NCI-H2029 treated with DMSO at 0.1 percent for 48 hours (cell line): ENCODE measurements around the gene FADS3.
"Not testable (repeated sequence)": the region's sequence is repeated elsewhere in the genome, so short reads cannot be mapped to it uniquely, and the experiment has no call there.

Source experiments
- DNase-seq: peaks from one replicate; lab custom pipeline; 2025; lab: John Stamatoyannopoulos, UW

The FADS3 gene

DNA sequence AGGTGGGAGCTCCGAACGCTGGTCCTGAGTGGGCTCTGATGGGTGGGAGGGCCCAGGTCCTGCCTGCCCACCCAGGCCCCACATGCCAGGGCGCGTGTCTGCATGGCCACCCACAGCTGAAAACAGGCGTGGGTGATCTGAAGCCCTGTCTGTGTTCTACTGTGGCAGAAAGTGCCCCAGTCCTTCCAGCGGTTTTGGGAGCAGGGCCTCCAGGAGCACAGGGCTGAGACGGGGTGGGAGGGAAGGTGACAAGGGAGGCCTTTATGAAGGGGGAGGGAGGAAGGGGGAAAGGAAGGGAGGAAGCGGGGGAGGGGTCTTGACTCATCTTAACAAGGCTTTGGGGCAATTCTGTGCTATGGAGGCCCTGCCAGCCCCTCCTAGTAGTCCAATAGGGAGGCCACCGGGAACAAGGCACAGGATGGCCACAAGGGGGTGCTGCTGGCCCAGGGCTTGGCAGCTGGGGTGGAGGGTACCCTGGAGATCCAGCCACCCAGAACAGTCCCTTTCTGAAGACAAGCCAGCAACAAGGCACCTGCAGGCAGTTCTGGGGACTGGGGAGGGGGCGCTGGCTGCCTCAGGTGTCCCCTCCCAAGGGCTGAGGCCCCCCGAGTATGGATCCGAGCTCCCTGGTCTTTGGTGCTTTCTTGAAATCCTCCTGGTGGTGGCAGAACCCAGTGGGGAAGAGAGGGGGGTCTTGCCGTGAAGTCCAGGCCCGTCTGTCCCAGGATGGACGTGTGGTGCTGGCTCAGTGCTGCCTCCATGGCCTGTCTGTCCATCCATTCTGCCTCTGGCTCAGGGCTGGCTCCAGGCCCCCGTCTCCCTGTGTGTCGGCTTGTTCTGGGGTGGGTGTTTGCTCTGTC is 6.3 kb upstream of the FADS3 start:
- peak; percentile 5 for DNase-seq

DNA sequence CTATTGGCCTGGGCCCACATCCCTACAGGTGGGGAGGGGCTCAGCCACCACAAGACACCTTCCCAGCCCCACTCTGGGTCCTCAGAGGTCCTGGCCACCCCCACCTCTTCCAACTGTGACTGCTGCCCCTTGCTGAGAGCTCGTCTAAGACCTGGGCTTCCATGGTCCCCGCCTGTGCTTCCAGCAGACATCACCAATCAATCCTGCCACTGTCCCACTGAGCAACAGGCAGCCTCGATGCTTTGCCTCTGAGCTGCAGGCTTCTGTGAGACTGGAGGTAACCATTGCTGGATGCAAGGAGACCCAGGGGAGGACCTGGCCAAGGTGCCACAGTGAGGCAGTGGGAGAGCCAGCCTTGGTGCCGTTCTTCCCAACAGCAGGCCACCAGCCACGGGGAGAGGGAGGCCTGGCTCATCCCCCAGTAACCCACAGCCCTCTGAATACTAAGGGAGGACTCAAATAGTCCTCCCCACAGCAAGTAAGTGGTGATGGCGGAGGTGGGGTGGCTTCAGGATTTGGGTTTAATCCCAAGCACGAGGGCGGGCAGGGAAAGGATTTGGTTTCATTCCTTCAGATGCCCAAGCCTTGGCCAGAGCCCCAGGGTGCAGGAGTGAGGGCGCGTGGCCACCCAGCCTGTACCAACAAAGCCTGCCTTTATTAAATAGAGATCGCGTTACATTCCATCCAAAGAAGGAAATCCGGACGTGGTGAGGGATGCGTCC is 5.5 kb upstream of the FADS3 start:
- DNase-seq: no peak

DNA sequence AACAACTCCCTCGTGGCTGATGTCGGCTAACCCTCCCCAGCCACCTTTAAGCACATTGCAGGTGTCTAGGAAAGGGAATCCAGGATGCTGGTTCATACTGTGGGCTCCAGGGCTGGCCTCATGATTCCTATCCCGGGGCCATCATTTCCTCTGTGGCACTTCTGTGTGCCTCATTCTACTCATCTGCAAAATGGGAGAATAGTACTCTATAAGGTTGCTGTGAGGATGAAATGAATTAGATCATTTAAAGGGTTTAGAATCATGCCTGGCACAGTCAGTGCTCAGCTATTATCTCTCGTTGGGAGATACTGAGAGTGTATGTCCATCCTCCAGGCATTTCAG is 4.3 kb upstream of the FADS3 start:
- DNase-seq: no peak

DNA sequence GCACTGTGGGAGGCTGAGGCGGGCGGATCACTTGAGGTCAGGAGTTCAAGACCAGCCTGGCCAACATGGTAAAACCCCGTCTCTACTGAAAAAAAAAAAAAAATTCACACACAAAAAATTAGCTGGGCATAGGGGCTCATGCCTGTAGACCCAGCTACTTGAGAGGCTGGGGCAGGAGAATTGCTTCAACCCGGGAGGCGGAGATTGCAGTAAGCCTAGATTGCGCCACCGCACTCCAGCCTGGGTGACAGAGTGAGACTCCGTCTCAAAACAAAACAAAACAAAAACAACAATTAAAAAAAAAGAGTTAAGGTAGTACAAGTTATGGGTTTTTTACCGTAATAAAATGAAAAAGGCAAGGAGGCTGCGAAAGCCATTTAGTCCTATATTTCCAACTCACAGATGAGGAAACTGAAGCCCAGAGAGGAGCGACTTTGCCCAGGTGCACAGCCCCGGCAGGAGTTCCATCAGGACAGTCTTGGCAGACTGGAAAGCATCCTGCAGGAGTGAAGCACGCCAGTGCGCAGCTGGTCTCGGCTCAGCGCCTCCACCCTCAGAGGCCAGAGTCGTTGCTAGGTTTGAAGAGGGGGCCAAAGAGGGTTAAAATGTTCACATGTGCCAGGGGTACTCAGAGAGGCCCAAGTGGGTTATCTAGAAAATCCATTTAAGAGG is 3.8 kb upstream of the FADS3 start:
- DNase-seq: no peak

DNA sequence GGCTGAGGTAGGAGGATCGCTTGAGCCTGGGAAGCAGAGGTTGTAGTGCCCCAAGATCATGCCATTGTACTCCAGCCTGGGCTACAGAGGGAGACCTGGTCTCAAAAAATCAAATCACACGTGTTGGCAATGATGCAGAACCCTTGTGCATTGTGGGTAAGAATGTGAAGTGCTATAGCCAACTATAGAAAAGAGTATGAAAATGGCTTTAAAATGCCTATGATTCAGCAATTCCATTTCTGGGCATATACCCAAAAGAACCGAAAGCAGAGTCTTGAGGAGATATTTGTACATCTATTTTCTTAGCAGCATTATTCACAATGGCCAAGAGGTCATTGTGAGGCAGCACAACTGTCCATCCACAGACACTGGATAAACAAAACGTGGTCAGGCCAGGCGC is 2.6 kb upstream of the FADS3 start:
- no peak for DNase-seq

DNA sequence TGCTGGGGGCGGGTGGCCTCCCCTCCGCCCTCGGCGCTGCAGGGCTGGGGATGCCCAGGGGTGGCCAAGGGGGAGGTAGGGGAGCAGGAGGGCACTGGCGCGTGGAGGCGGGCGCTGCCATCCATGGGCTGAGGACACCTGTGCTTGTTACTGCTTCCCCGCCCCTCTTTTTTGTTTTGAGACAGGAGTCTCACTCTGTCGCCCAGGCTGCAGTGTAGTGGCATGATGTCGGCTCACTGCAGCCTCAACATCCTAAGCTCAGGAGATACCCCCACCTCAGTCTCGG is 683 bp upstream of the FADS3 start:
- no peak for DNase-seq

DNA sequence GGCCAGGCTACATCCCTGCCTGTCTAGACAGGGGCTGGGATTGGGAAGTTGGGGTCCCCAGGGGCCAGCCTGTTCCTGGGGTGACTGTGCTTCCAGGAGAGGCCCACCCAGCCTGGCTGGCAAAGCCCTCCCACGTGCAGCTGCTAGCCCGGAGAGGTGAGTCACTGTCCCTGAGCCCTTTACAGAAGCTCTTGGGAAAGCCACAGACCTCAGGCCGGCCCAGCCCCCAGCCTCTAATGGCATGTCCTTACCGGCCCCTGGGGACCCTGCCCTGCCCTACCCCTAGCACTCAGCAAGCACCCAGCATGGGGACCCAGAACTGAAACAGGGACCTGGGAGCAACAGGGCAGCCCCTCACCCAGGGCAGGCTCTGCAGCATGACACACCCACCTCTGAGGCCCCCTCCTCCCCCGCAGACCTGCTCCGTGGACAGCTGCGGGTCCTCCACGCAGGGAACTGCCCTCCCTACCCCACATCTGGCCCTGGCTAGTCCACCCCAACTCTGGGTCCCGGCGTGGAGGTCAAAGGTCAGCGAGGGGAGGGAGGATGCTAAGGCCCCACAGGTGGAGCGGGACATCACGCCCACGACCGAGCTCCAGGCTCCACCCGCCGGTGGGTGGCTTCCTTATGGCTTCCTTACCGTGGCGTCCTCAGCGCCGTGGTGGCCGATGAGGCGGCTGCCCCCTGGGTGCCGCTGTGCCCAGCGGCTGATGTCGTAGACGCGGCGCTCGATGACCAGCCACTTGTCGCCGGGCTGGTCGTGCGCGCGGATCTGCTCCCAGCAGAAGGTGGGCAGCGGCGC is 615 bp downstream of the FADS3 start:
- DNase-seq: no peak

DNA sequence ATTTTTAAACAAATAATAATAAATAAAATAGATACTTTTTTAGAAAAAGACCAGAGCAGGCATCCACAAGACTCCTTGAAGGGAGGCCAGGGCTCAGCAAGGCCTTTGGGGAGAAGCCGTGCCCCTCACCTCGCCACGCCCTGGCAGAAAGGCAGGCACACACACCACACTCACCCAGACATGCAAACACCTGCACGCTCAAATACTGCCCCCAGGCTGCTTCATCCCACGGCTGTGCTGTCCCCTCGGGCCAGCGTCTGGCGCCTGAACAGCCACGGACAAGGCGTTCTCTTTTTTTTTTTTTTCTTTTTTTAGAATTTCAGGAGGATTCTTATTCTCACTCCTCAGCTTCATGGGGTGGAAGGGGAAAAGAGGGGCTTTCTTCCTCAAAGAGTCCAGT is 1.5 kb downstream of the FADS3 start:
- DNase-seq: no peak

DNA sequence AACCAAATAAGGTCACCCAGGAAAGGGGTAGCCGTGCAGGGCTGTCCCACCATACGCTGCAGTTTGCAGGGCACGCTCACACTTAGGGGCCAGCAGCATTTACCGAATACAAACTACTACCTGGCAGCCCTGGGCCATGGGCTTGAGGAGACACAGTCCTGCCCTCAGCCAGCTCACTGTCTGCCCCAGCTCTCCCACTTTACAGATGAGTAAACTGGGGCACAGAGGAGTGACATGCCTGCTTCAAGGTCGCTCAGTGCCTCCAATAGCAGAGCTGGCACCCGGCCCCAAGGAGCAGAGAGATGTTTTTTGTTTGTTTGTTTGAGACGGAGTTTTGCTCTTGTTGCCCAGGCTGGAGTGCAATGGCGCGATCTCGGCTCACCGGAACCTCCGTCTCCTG is 2.8 kb downstream of the FADS3 start:
- no peak for DNase-seq

DNA sequence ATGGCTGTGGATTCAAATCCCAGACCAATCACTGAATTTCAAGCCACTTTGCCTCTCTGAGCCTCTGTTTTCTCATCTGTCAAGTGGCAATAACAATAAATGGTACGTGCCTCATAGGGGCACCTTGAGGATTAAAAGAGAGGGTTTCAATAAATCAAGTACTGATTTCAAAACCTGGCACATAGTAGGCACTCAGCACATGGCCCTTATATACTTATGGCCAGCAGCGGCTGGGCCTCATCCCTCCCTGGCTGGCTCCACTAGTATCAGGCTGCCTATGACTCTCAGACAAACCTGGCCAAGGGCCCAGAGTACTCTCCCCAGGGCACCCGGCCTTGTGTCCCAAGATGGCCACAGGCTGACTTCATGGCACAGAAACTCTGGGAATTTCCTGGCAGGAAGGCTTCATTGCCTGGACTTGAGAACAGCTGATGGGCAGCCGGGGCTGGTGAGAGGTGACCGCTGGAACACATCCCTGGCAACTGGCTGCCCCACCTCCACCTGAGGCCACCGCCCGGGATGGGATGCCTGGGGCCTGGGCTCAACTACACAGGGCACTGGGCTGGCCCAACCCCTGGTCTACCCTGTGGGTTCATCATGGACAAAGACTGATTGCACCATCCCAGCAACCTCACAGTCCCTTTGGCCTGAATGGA is 3.4 kb downstream of the FADS3 start:
- DNase-seq: no peak

DNA sequence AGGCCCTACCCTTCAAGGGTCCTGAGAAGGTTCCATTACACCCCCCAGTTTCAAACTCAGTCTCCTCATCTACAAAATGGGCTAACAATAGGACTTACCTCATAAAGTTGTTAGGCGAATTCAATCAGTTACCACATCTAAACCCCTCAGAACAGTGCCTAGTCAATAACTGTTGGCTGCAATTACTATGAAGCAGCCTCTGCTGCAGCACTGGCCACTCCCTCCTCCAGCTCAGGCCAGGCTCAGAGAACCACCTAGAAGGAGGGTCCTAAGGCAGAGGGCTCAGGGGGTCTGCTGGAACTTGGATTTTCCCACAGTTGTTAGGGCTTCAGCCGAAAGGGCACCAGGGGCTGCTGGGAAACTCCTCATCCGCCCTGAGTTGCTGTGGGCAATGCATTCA is 4.7 kb downstream of the FADS3 start:
- DNase-seq: no peak

DNA sequence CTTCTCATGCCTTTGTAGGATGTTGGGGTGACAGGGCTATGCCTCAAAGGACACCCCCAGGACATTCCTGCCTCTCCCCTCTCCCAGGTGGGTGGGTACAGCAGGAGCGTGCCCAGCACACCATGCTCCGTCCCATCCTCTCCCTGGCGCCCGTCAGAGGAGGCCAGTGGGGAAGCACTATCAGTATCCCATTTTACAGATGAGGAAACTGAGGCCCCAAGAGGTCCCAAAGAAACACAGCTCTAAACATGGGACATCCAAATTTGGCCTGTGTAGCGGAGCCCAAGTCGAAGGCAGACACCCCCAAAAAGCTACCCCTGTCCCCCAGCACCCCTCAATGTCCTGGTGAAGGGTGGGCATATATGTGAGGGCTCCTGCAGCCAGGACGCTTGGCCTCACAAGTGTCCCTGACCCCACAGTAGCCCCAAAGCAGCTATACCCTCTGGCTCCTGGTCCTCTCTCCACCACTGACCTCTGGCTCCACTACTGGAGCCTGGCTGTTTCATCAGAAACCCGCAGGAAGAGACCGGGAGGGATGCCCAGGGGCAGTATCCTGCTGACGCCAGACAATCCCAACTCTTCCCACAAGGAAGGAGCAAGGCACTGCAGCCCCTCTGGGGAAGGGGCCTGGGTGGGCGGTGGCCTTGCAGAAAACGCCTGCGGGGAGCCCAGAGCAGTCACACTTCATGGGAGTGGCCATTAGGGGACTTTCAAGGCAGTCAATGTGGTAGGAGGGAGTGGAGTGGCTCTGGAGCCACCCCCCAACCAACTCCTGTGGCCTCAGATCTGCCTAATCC is 5.4 kb downstream of the FADS3 start:
- no peak for DNase-seq

DNA sequence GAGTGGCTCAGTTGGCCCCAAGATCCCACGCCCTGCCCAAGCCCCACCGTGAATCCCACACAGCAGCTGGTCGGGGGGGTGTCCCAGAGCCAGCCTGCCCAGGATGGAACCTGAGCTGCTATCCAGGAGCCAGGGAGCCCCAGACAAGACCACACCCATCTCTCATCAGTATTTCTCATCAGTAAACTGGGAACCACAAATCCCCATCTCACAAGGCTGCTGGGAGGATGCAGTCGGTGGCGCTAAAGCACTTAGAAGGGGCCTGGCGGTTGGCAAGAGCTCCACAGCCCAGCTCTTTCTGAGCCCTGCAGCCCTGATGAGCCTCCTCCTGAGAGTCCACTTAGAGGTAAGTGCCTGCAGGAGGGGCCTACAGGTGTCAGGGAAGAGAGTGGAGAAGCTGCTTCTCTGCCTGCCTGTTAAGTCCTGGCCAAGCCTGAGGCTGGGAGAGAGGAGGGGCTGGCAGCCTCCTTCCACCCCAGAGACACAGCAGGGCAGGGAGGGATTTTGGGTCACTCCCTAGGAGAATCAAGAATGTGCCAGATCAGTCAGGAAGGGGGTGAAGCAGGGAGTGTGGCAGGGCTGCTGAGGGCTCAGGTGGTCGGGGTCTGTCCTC is 6.1 kb downstream of the FADS3 start:
- DNase-seq: peak; percentile 11

DNA sequence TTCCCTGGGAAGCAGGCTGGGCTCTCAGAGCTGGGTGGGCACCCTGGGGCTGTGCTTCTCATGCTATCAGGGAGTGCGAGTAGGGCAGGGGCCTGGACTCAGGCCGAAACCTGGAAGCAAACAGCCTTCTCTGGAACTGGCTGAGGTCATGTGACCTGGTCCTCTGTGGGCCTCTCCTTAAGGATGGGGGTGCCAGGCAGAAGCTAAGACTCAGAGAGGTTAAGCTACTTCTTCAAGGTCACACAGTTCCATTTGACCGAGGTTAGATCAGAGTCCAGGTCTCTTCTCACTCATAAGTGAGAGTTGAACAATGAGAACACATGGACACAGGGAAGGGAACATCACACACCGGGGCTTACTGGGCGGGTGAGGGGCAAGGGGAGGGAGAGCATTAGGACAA is 7.4 kb downstream of the FADS3 start:
- DNase-seq: no peak

DNA sequence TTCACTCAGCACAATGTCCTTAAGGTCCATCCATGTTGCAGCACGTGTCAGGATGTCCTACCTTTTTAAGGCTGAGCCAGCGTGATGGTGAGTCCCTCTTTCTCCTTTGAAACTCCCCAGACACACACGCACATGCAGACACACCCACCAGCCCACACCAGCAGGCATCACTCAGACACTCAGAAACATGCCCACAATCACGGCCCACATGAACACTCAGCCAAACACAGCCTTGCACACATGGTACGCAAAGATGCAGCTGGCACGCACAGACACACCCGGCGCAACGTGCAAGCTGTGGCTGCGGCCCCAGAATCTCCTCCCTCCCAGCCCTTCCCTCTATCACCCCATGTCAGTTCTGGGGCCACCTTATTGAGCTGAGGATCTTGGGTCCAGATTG is 8.0 kb downstream of the FADS3 start:
- no peak for DNase-seq

DNA sequence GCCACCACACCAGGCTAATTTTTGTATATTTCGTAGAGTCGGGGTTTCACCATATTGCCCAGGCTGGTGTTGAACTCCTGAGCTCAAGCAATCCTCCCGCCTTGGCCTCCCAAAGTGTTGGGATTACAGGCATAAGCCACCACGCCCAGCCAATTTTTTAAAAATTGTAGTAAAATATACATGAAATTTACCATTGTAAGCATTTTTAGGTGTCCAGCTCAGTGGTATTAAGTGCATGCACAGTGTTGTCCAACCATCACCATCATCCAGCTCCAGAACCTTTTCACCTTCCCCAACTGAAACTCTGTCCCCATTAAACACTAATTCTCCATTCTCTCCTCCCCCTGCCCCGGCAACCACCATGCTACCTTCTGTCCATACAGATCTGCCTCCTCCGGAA is 8.5 kb downstream of the FADS3 start:
- no peak for DNase-seq

DNA sequence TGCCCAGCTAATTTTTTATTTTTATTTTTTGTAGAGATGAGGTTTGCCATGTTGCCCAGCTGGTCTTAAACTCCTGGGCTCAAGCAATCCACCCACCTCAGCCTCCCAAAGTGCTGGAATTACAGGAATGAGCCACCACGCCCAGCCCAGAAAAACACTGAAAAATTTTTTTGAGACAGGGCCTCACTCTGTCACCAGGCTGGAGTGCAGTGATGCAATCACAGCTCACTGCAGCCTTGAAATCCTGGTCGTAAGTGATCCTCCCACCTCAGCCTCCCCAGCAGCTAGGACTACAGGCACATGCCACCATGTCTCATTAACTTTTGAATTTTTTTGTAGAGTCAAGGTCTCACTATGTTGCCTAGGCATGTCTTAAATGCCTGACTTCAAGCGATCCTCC is 9.1 kb downstream of the FADS3 start:
- DNase-seq: not testable (repeated sequence)

DNA sequence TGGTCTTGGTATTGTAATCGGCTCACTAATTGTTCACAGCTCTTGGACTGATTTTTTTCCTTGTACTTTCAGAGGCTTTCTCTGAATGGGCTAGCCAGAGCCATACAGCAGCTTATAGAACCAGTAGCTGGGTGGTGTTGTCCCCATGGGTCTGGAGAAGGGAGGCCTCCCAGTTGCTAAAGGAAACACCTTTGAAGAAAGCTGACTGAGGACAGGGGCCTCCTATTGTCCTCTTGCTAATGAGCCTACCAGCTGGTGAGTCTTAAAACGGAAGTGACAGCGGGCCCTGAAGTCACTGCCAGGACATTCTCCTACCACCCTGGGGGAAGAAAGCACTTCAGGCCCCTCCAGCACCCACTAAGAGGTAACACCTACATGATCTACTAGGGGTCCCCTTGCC is 9.9 kb downstream of the FADS3 start:
- no peak for DNase-seq

DNA sequence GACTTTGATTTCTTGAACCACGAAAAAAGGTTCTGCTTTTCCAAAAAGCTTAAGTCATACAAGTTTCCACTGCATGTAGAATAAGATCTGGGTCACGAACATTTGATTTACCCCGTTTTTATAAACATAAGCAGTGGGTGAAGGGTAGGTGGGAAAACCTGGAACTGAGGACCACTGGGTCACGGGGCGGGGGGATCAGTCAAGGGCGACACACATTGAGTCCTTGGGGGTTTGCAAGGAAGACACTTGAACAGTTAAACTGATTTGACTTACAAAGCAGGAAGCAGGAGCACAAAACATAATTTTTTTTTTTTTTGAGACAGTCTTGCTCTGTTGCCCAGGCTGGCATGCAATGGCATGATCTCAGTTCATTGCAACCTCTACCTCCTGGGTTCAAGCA is 10.9 kb downstream of the FADS3 start:
- no peak for DNase-seq

DNA sequence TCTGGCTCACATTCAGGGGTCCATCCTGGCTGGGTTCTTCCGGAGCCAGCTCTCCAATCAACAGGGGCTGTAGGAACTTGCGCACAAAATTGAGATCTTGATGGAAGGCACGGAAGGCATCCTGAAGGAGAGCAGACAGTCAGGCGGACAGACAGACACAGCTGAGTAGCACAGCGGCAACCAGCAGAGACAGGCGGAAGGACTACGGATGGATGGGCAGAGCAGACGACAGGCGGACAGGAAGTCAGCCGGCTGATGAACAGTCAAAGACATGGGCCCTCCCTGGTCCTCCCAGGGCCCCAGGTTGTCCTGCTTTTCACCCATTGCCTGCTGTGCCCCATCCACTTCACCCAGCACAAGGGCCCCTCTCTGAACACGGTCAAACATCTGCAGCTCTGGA is 11.3 kb downstream of the FADS3 start:
- DNase-seq: no peak

DNA sequence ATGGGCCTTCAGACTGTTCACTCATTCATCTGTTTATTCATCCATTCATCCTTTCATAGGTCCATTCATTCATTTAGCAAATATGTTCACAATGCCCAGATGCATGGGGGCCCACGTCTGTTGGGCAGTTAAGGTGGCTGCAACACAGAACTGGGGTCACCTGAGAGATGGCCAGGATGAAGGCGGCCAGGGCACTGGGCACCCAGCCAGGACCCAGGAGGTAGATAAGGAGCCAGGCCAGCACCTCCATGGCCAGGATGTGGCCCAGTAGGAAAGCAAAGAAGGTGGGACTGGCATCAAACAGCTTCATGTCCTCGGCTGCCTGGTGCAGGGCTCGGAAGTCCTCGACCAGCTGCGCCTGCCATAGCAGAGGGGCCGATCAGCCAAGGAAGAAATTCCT is 12.2 kb downstream of the FADS3 start:
- DNase-seq: no peak
